Neutrophil (primary cell): ENCODE results near the gene MME.
A peak's percentile ranks its signal among the peaks of the same experiment; 100 is the strongest.

Experiments used
- H3K27ac ChIP-seq: fragments of 200-600 bp; sonication (generic); 2 replicates; pipeline ENCODE4 v1.5.1; 2016; ENCODE audit warnings: mild to moderate bottlenecking, moderate library complexity
- H3K27me3 ChIP-seq: fragments of 200-600 bp; sonication (generic); 2 replicates; pipeline ENCODE4 v1.6.0; 2016; ENCODE audit warnings: mild to moderate bottlenecking
- H3K36me3 ChIP-seq: fragments of 200-600 bp; sonication (generic); 2 replicates; pipeline ENCODE4 v1.5.1; 2017
- H3K4me1 ChIP-seq, 2 experiments: fragments of 200-600 bp in 1 of 2; sonication (generic) in 1 of 2; 1 replicate in 1 of 2; 2 replicates in 1 of 2; pipeline versions ENCODE4 v1.5.1 to v1.6.1; 2013 to 2016; ENCODE audit warnings: low read depth in 1 of 2, low read length in 1 of 2, mild to moderate bottlenecking in 1 of 2, moderate library complexity in 1 of 2; ENCODE audit not compliant: control insufficient read depth in 1 of 2, insufficient read depth in 1 of 2
- H3K4me3 ChIP-seq, 2 experiments: fragments of 200-600 bp in 1 of 2; sonication (generic) in 1 of 2; 1 replicate in 1 of 2; 2 replicates in 1 of 2; pipeline ENCODE4 v1.5.1; 2013 to 2016; ENCODE audit warnings: low read depth in 1 of 2, low read length in 1 of 2, mild to moderate bottlenecking in 1 of 2, moderate library complexity in 1 of 2
- H3K9me3 ChIP-seq: fragments of 200-600 bp; sonication (generic); 2 replicates; pipeline ENCODE4 v1.5.1; 2016
- CTCF ChIP-seq: fragments of 200-600 bp; sonication (generic); IDR thresholded peaks from 2 replicates; pipeline ENCODE4 v1.5.1; 2016; ENCODE audit warnings: antibody characterized with exemption

MME gene

GRCh38 chr3:155075200-155075599 is 4.9 kb upstream of the MME start:
- Histone ChIP-seq H3K27ac (no peak overlapping the region), H3K36me3 (no peaks in the 10 kb centered on the region), H3K4me3 (no peak overlapping the region), H3K4me1 (peaks cover 6 to 7% of the 10 kb centered on the region in 2 experiments), H3K27me3 (no peaks in the 10 kb centered on the region), H3K9me3 (no peaks in the 10 kb centered on the region)
- no peak for TF ChIP-seq CTCF

GRCh38 chr3:155076888-155077287 is 3.2 kb upstream of the MME start:
- Histone ChIP-seq H3K9me3 (no peaks in the 10 kb centered on the region), H3K27me3 (no peaks in the 10 kb centered on the region), H3K27ac (no peak overlapping the region), H3K4me3 (no peak overlapping the region), H3K36me3 (no peaks in the 10 kb centered on the region), H3K4me1 (peaks cover 7 to 22% of the 10 kb centered on the region in 2 experiments)
- no peak for TF ChIP-seq CTCF

GRCh38 chr3:155078711-155079467 is 1.2 kb upstream of the MME start:
- no peaks in the 10 kb centered on the region for H3K27me3 ChIP-seq
- peaks cover 5% of the 10 kb centered on the region for H3K36me3 ChIP-seq
- no peaks in the 10 kb centered on the region for H3K9me3 ChIP-seq
- TF ChIP-seq CTCF = no peak
- H3K4me1 ChIP-seq = peaks cover 27 to 35% of the 10 kb centered on the region in 2 experiments
- H3K4me3 ChIP-seq = peak overlapping the region; percentile 87 to 92
- H3K27ac ChIP-seq = peak overlapping the region; percentile 91

GRCh38 chr3:155079468-155079745 is 712 bp upstream of the MME start:
- Histone ChIP-seq H3K9me3 (no peaks in the 10 kb centered on the region), H3K4me1 (peaks cover 31 to 35% of the 10 kb centered on the region in 2 experiments), H3K4me3 (peak overlapping the region; percentile 87 to 92), H3K27ac (peak overlapping the region; percentile 91), H3K36me3 (peaks cover 10% of the 10 kb centered on the region), H3K27me3 (no peaks in the 10 kb centered on the region)
- peak; percentile 68 for TF ChIP-seq CTCF

GRCh38 chr3:155080692-155081091 is 573 bp downstream of the MME start:
- TF ChIP-seq CTCF = no peak
- H3K9me3 ChIP-seq = no peaks in the 10 kb centered on the region
- peaks cover 23% of the 10 kb centered on the region for H3K36me3 ChIP-seq
- no peaks in the 10 kb centered on the region for H3K27me3 ChIP-seq
- H3K27ac ChIP-seq = peak overlapping the region; percentile 91
- H3K4me1 ChIP-seq = peaks cover 31 to 35% of the 10 kb centered on the region in 2 experiments
- peak overlapping the region; percentile 87 to 92 for H3K4me3 ChIP-seq
